EL (cell line): ENCODE results near the gene UBR4.

Source experiments
- DNase-seq: peaks from one replicate; pipeline ENCODE4 v3.0.0-alpha.2; 2016

The UBR4 gene

GRCh38 chr1:19137158-19137557 is 72.9 kb downstream of the UBR4 start:
- DNase-seq, result no peak

GRCh38 chr1:19133360-19133759 is 76.7 kb downstream of the UBR4 start:
- no peak for DNase-seq

DNA sequence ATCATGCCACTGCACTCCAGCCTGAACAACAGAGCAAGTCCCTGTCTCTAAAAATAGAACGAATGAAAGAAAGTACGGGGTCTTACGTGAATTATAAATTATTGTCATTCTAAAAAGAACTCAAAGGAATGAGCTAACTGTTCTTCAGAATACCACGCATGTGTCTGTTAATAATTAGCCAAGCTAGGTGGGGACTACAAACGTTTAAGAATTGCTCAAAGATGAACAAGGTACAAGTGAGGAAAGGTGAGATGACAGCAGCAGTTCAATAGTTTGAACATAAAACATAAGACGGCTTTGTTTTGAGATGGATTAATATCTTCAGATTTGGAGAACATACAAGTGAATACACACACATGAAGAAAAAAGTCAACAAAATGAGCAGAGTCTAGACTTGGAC is 79.6 kb downstream of the UBR4 start:
- DNase-seq, result no peak

DNA sequence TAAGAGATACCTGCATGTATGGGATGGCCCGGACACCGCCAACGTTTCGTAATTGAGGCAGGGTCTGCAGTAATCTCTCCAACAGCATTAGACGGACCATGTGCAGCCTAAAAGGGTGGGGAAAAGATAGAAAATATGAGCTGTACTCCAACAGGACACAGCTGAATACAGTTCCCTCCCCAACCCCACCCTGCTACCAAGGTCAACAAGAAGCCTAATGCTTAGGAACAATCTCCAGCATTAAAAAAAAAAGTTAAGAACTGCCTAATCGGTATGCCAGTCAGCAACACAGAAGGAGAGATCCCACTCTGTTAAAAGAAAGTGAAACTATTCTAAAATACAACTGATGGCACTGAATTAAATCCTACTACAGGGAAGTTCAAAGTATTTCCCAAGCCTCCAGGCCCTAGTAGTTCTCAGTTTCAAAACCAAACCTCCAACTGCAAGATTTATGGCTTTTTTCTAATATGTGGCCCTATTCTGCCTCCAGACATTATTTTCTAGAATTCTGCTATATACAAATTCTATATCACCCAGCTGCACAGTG is 81.0 kb downstream of the UBR4 start:
- no peak for DNase-seq

DNA sequence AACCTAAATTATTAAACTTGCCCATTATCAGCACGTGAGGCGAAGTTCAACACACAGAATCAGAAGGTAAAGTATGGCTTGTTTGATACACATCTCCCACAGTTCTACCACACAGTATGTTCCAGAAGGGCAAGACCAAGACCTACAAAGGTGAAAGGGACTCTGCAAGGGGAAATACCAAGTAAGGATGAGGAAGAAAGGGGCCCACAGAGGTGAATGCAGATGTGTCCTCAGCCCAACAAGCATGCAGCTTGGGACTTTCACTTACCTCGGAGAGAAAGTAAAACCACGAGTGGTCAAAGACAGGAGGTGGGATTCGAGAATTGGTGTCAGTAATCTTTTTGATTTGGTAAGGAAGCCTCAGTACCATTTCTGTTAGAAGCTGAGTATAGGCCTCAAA is 85.8 kb downstream of the UBR4 start:
- no peak for DNase-seq

- no peak for DNase-seq
Observed at GRCh38 chr1:19123837-19124236, 86.2 kb downstream of the UBR4 start.

- peak; percentile 22 for DNase-seq
Observed at GRCh38 chr1:19122668-19123067, 87.4 kb downstream of the UBR4 start.

DNA sequence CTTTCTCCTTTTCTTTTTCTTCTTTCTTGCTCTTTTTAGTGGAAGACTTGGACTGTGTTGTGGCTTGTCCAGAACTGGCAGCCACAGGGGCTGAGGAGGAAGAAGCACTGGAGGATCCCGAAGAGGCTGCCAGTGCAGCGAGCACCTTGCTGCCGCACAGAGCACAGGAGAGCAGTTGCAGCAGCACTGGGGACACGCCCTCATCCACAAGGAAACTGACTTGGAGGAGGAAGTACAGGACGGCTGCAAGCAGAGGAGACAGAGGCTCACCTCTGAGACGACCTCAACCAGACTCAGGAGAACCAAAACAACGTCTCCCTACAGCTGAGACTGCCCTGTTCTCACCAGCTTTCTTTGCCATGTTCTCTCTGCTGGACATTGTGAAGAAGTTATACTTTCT is 88.9 kb downstream of the UBR4 start:
- no peak for DNase-seq

GRCh38 chr1:19120070-19120469 is 90.0 kb downstream of the UBR4 start:
- no peak for DNase-seq

DNA sequence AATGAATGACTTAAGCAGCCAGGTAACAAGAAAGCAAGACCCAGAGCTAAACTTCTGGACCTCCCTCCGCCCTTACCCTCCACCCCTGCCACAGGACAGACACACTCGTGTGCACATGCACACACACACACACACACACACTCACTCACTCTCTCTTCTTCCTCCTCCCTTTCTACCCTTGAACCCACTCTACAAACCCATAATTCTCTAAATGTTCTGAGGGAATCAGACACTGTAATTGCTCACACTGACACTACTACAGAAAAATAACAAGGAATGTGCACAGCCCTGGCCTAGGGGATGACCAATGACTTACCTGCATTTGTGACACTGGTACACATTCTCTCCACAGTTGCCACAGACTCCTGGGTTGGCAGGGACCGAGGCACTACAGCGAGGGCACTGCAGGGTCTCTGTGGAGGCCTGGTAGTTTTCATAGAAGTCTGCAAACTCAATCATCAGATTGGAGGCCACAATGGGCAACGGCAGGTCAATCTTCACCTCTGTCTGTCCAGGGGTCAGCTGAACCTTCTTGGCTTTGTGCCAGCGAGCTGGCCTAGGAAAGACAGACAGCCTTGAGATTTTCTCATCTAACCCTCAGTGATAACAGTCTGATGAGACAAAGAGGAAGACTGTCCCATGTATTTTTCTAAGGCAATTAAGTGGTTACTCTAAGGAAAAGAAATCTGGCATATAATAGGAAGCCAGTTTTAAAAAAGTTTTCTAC is 94.8 kb downstream of the UBR4 start:
- no peak for DNase-seq

DNA sequence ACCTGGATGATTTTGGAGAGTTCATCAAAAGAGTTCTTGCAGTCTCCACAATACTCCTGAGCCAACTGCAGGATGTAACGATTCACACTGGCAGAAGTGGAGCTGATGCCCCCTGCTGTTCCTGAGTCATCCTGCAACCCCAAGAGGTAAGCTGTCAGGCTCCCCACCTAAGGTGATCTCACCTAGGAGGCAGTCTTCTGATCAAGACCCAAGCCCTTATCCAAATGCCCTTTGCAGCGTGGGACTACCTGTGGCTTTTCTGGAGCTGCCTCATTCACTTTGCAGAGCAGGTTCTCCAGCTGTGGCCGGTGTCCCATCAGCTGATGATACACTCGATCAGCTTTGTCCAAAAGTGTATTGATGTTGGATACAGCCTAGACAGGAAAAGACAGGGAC is 96.4 kb downstream of the UBR4 start:
- peak; percentile 38 for DNase-seq

- DNase-seq, result no peak
Observed at GRCh38 chr1:19112891-19113696, 97.0 kb downstream of the UBR4 start.

GRCh38 chr1:19110257-19110927 is 99.7 kb downstream of the UBR4 start:
- DNase-seq, result no peak

DNA sequence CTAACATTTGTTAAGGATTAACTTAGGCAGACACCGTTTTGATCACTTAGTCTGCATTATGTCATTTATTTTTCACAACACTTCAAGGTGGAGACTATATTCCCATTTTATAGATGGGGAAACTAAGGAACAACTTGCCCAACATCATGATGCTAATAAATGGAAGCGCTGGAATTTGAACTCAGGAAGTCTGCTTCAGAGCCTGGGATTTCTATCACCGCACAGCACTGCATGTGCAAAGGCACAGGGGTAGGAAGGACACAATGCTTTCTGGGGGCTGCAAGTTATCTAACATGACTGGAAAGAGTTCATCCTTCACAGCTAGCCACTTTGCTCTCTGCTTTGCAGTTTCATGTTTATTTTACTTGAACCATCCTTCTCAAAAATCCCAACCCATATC is 100.5 kb downstream of the UBR4 start:
- DNase-seq, result no peak

GRCh38 chr1:19101244-19101643 is 108.8 kb downstream of the UBR4 start:
- DNase-seq, result peak; percentile 55

- DNase-seq, result no peak
Observed at GRCh38 chr1:19100028-19100427, 110.0 kb downstream of the UBR4 start.

DNA sequence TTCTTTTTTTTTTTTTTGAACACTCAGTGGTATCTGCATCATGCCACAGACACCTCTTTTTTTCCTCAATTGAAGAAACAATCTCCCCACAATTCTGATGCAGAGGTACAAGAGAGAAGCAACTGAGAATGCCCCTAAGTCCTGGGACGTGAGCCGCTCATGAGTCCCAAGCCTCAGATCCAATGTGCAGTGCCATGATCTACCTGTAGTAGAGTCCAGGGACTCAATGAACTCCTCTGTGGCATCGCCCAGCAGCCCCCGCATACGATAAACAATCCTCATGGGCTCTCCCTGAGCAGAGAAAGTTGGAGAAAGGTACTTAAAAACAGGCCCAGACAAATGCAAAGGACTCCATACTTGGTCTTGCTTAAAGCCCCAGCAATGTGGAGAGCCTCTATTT is 113.1 kb downstream of the UBR4 start:
- no peak for DNase-seq

DNA sequence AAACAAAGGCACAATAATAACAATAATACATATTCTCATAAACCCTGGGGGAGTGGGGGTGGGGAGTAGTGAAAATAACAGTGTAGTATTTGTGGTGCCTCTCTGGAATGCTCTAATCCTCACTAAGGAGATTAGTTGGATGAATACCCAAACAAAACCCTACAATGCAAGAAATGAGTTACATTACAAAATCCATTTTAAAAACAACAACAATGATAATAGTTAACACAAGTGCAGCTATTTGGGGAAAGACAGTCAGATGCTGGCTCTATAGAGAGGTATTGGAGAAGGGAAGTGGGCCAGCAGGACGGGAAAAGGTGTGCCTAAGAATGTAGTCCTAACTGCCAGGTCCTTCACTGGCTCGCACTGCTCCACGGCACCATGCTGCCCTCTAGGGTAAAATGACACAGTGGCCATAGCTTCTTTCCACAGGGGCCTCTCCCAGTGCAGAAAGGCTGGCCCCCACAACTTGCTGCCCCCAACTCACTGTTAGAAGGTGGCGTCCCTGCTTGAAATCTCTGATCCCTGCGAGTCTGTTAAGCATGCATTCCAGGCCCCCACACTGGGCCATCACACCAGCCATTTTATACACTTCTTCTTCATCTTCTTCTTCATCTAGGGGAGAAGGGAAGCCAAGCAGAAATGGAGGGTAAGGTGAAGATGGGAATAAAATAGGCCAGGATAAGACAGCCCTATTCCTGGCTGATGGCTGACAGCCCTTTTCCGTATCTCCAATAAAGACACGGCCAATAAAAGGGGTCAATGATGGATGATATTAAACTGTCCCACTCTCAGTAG is 113.8 kb downstream of the UBR4 start:
- no peak for DNase-seq

GRCh38 chr1:19091196-19091953 is 118.7 kb downstream of the UBR4 start:
- DNase-seq, result no peak

DNA sequence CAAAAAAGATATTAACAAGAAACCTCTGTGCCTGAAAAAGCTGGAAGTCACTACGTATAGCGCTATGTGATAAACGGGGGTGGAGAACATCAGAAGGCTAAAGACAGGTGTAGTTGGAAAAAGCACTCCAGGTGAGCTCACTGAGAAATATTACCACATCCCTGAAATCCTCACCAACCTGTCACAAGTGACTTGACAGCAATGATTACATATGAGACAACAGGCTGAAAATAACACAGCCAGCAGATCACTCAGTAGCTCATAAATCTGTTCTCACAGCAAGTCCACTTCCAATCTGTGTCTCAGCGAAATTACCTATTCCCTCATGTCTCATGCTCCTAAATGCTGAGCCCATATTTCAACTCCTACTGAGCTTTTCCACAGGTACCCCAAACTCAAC is 120.5 kb downstream of the UBR4 start:
- no peak for DNase-seq

DNA sequence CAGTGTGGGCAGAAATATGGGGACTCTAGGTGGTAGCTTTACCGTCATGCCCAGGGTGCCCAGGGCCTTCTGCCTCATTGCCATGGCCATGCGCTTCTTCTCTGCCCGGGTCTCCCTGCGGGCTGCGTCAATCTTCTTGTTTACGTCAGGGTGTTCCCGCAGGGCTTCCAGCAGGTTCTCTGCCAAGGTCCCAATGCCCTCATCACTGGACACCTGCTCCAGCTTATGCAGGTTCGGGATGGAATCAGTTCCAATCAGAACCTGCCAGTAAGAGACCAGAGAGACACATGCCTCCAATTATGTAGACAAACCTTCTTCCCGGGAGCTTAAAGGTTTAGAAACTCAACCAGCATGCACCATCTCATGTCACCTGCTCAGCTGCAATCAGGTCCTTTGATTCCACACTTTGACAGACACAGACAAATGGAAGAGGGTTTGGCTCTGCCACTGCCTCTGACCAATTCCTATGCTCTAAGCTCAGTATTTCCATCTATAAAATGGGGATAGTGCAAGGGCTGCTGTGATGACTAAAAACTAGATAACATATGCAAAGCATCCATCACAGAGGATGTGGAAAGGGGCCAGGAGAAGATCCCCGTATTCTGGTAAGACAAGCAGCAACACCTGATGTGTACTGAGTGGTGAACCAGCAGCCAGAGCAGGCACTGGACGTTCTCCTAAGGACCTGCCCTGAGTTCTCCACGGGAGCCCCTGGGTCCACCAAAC is 121.2 kb downstream of the UBR4 start:
- no peak for DNase-seq
